Endothelial cell of umbilical vein (primary cell): ENCODE measurements around the gene PRPF40B. TPM values are rescaled to one million over a fixed set of nuclear protein-coding genes. Genes with fewer than 3 reads are reported as not detected.

Source experiments
- BruUV-seq: library from RNA; stranded (reverse); fragments of 400-500 nt; replicated peaks from 2 replicates; lab custom pipeline; 2021; lab: Mats Ljungman, UMichigan
- CTCF ChIA-PET: fragments of 300-600, 350-600 bp; sonication (Branson Sonifier 250); formaldehyde crosslinking; loops from one replicate; lab custom pipeline; 2021; ENCODE audit warnings: antibody characterized with exemption, inconsistent platforms; lab: Charles Lee
- POLR2A ChIA-PET: fragments of 300-600, 350-600 bp; sonication (Branson Sonifier 250); formaldehyde crosslinking; loops from one replicate; lab custom pipeline; 2021; ENCODE audit warnings: antibody characterized with exemption, inconsistent platforms; lab: Charles Lee
- DNase-seq: peaks from one replicate; pipeline ENCODE4 v3.0.0-alpha.2; 2011; ENCODE audit warnings: low read depth, low spot score
- FAIRE-seq: peaks from 2 replicates; lab custom pipeline; 2011; peaks lifted over from hg19 to GRCh38; lab: Jason Lieb, UNC
- H2AFZ ChIP-seq: 2 replicates; pipeline ENCODE4 v1.6.0; 2012; ENCODE audit warnings: low read depth, low read length, control low read depth, inconsistent platforms
- H3K27ac ChIP-seq: 2 replicates; pipeline ENCODE4 v1.5.1; 2011; ENCODE audit warnings: low read depth, mild to moderate bottlenecking, control low read depth, low read length, moderate library complexity; ENCODE audit not compliant: insufficient read depth
- H3K27me3 ChIP-seq, 2 experiments: 2 replicates each; pipeline versions ENCODE4 v1.6.0 to v1.6.1; 2011; ENCODE audit warnings: low read length in 2 of 2, mixed read lengths in 1 of 2; ENCODE audit not compliant: control insufficient read depth in 2 of 2, insufficient read depth in 2 of 2
- H3K36me3 ChIP-seq, 2 experiments: 2 replicates in 1 of 2; 3 replicates in 1 of 2; pipeline ENCODE4 v1.5.1; 2011; ENCODE audit warnings: low read length in 2 of 2, mild to moderate bottlenecking in 1 of 2, moderate library complexity in 1 of 2; ENCODE audit not compliant: control insufficient read depth in 2 of 2, insufficient read depth in 2 of 2; ENCODE audit errors: extremely low read depth in 1 of 2
- H3K4me1 ChIP-seq: 3 replicates; pipeline ENCODE4 v1.5.1; 2011; ENCODE audit warnings: mild to moderate bottlenecking, low read length; ENCODE audit not compliant: control insufficient read depth, insufficient read depth; ENCODE audit errors: extremely low read depth
- H3K4me2 ChIP-seq: 2 replicates; pipeline ENCODE4 v1.6.1; 2011; ENCODE audit warnings: low read length, control low read depth, mixed read lengths; ENCODE audit not compliant: insufficient read depth
- H3K4me3 ChIP-seq, 3 experiments: fragments of 200-600 bp in 1 of 3; sonication (generic), shearing (Covaris generic) in 1 of 3; replicated peaks in 1 of 3; 2 replicates each; pipeline ENCODE4 v1.5.1; 2011 to 2016; ENCODE audit warnings: control low read depth in 3 of 3, low read length in 3 of 3, mild to moderate bottlenecking in 2 of 3, inconsistent platforms in 1 of 3, low read depth in 1 of 3, moderate library complexity in 1 of 3; ENCODE audit not compliant: insufficient read depth in 1 of 3
- H3K79me2 ChIP-seq: 2 replicates; pipeline ENCODE4 v1.6.0; 2012; ENCODE audit warnings: low read length, inconsistent platforms; ENCODE audit not compliant: control insufficient read depth, insufficient read depth
- H3K9ac ChIP-seq: replicated peaks from 2 replicates; pipeline ENCODE3; 2011; ENCODE audit warnings: low read length, control low read depth; ENCODE audit not compliant: insufficient read depth; ENCODE audit errors: extremely low read depth
- H3K9me1 ChIP-seq: replicated peaks from 3 replicates; pipeline ENCODE4 v1.6.0; 2011; ENCODE audit warnings: mild to moderate bottlenecking, low read length; ENCODE audit not compliant: control insufficient read depth, insufficient read depth; ENCODE audit errors: extremely low read depth
- H3K9me3 ChIP-seq: replicated peaks from 2 replicates; pipeline ENCODE4 v1.5.1; 2012; ENCODE audit warnings: low read length, inconsistent platforms; ENCODE audit not compliant: control insufficient read depth, insufficient read depth
- H4K20me1 ChIP-seq: replicated peaks from 2 replicates; pipeline ENCODE3; 2011; ENCODE audit warnings: mild to moderate bottlenecking, low read length; ENCODE audit not compliant: control insufficient read depth, insufficient read depth; ENCODE audit errors: extremely low read depth
- EZH2 ChIP-seq: IDR thresholded peaks from 2 replicates; pipeline ENCODE4 v1.6.1; 2012; ENCODE audit warnings: borderline replicate concordance, low read depth, mild to moderate bottlenecking, moderate library complexity, low read length, inconsistent platforms; ENCODE audit not compliant: severe bottlenecking
- FOS ChIP-seq: IDR thresholded peaks from 2 replicates; pipeline ENCODE4 v1.6.1; 2011; ENCODE audit warnings: mild to moderate bottlenecking, low read length, moderate library complexity, borderline replicate concordance; ENCODE audit not compliant: insufficient read depth
- GATA2 ChIP-seq: IDR thresholded peaks from 2 replicates; pipeline ENCODE4 v1.7.0; 2011; ENCODE audit warnings: low read depth, mild to moderate bottlenecking, moderate library complexity, mixed read lengths, low read length; ENCODE audit not compliant: insufficient read length, insufficient read depth
- JUN ChIP-seq: IDR thresholded peaks from 2 replicates; pipeline ENCODE4 v1.6.1; 2011; ENCODE audit warnings: borderline replicate concordance, low read depth; ENCODE audit not compliant: insufficient read length, insufficient read depth
- MYC ChIP-seq: IDR thresholded peaks from one replicate; pipeline ENCODE4 v1.6.1; 2011; ENCODE audit warnings: mild to moderate bottlenecking, low read depth, low read length
- POLR2A ChIP-seq: IDR thresholded peaks from 2 replicates; pipeline ENCODE4 v1.6.1; 2012; ENCODE audit warnings: low read depth, mild to moderate bottlenecking, control low read depth, low read length
- POLR2AphosphoS5 ChIP-seq: IDR thresholded peaks from 2 replicates; pipeline ENCODE4 v1.6.1; 2012; ENCODE audit warnings: low read depth, mild to moderate bottlenecking, control low read depth, low read length, moderate library complexity; ENCODE audit not compliant: insufficient read depth
- dilution Hi-C: fragments of 300-500 bp; cut with MboI; formaldehyde crosslinking; loops from one replicate; pipeline ENCODE4 v1.15.0; 2019; ENCODE audit warnings: low sequenced_read_pairs; ENCODE audit not compliant: extremely low pct_ligation_motif_present
- intact Hi-C: fragments of 100-400 bp; cut with micrococcal nuclease; formaldehyde crosslinking; loops from one replicate; pipeline ENCODE4 v1.10.0; 2022
- polyA plus RNA-seq, 4 experiments: library from polyadenylated mRNA; depleted of rRNA in 3 of 4; stranded (reverse) in 3 of 4; unstranded in 1 of 4; fragments of >200 nt; gene quantifications; 2 replicates each; pipeline versions ENCODE4 v1.2.1 to v1.2.3, GENCODE V29; 2011 to 2012; ENCODE audit warnings: missing spikeins in 1 of 4
- total RNA-seq: library from RNA; stranded (reverse); gene quantifications from 2 replicates; pipeline ENCODE4 v1.2.3, GENCODE V29; 2021
- TF ChIP-seq, protein P1 (sequence below): IDR thresholded peaks from 2 replicates; pipeline ENCODE4 v1.6.1; 2011; ENCODE audit not compliant: insufficient read depth, insufficient read length
- TF ChIP-seq, protein P2 (sequence below), 2 donors: IDR thresholded peaks; 1 replicate in 1 of 2; 2 replicates in 1 of 2; pipeline ENCODE4 v1.5.1; 2011; ENCODE audit warnings: low read length in 2 of 2, mild to moderate bottlenecking in 2 of 2, moderate library complexity in 2 of 2, control low read depth in 1 of 2, inconsistent platforms in 1 of 2, low read depth in 1 of 2; ENCODE audit not compliant: insufficient read depth in 1 of 2; ENCODE audit errors: extremely low read depth in 1 of 2

The PRPF40B gene
- total and polyA plus RNA-seq, 2 donors (not counting 3 experiments of a cell fraction or from before 2014, with no cell fraction given): 5.4 to 9.9 TPM

DNA sequence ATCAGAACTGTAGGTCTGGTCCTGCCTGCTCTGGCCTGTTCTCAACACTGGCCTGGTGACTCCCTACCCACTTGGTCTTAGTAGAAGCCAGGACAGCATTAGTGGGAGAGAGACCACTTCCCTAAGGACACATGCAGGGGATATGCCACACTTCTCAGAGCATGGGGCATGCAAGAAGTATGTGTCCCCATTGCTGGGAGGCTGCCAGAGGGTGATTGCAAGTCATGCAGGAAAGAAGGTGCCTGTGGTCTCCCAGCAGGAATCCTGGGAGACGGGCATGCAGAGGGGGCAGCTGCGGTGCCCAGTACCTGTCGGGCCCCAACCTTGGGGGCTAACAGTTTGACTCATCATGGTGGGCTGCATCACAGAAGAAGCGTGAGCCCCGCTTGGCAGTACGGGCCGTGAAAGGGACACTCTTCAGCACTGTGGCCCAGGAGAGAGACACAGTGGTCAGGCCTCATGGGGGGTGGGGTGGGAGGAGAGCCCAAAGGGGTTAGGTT is 23.0 kb downstream of the PRPF40B start:
- no peak for DNase-seq
- TF ChIP-seq POLR2AphosphoS5 (no peak), EZH2 (no peak), JUN (no peak), POLR2A (no peak), MYC (no peak), FOS (no peak), GATA2 (no peak)
- TF ChIP-seq, protein P1, sequence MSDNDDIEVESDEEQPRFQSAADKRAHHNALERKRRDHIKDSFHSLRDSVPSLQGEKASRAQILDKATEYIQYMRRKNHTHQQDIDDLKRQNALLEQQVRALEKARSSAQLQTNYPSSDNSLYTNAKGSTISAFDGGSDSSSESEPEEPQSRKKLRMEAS: no peak
- TF ChIP-seq, protein P2, sequence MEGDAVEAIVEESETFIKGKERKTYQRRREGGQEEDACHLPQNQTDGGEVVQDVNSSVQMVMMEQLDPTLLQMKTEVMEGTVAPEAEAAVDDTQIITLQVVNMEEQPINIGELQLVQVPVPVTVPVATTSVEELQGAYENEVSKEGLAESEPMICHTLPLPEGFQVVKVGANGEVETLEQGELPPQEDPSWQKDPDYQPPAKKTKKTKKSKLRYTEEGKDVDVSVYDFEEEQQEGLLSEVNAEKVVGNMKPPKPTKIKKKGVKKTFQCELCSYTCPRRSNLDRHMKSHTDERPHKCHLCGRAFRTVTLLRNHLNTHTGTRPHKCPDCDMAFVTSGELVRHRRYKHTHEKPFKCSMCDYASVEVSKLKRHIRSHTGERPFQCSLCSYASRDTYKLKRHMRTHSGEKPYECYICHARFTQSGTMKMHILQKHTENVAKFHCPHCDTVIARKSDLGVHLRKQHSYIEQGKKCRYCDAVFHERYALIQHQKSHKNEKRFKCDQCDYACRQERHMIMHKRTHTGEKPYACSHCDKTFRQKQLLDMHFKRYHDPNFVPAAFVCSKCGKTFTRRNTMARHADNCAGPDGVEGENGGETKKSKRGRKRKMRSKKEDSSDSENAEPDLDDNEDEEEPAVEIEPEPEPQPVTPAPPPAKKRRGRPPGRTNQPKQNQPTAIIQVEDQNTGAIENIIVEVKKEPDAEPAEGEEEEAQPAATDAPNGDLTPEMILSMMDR (IDR thresholded peaks at IDR 0.05; ENCODE audit: extremely low read depth in 1 of 2, insufficient read depth in 1 of 2, low read depth in 1 of 2, low read length in 2 of 2): no peak
- CTCF ChIA-PET: interaction anchor here (1.3 to 6.8 kb wide), 10 partner anchors 10 to 95 kb away, joined by 4 to 93 read pairs (median 17); partner anchors contain the start of genes FMNL3 and TMBIM6
- peak overlapping the region; percentile 28 for H3K9ac ChIP-seq
- intact Hi-C loops: no loop called here
- no peaks in the 10 kb centered on the region for H4K20me1 ChIP-seq
- no peak overlapping the region for H2AFZ ChIP-seq
- dilution Hi-C loops: no loop called here
- no peaks in the 10 kb centered on the region for H3K9me3 ChIP-seq
- no peak for FAIRE-seq
- no TSS peak for BruUV-seq
- no peaks in the 10 kb centered on the region for H3K9me1 ChIP-seq
- no peak overlapping the region for H3K4me2 ChIP-seq
- no peaks in the 10 kb centered on the region for H3K79me2 ChIP-seq
- H3K27me3 ChIP-seq: no peaks in the 10 kb centered on the region
- H3K4me3 ChIP-seq: no peak overlapping the region
- peak overlapping the region; percentile 81 for H3K27ac ChIP-seq
- peaks cover 33 to 64% of the 10 kb centered on the region in 2 experiments for H3K36me3 ChIP-seq
- peaks cover 31% of the 10 kb centered on the region for H3K4me1 ChIP-seq
- POLR2A ChIA-PET: interaction anchor here (1.6 to 2.6 kb wide), 2 partner anchors 27 to 60 kb away, joined by 10 to 21 read pairs; partner anchors contain the start of gene FMNL3
